ENCODE results near the gene SETSIP. TPM values are rescaled to one million over a fixed set of nuclear protein-coding genes. Genes with fewer than 3 reads are reported as not detected.
"Not testable (repeated sequence)": the region's sequence is repeated elsewhere in the genome, so short reads cannot be mapped to it uniquely, and the experiment has no call there.

SETSIP gene
- total and polyA plus RNA-seq, 3 donors from 2014 or later, result not detected

DNA sequence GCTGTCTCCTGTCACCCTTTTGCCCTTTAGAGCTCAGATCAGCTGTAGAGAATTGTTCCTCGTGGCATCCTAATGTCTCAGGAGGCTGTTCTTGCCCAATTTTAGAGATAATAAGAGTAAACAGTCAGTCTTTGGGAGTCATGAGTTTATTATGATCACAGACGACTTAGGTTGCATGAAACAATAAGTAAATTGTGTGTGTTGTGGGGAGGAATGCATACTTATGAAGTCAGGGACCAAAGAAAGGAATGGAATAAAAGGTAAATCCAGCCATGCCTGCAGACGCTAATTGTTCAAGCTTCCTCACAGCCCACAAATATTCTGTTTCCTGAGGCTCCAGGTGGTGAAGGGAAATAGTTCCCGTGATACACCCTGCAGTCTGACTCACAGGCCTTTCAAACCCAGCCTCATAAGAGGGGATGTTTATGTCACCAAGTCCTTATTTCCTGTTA lies 44.5 kb downstream of the SETSIP start:
- 26 to 31% methylated on average over 4 of the region's 4 CpGs for WGBS, 2 donors
- no peak for DNase-seq
- Histone ChIP-seq H3K36me3 (ENCODE audit: low read depth, missing control alignments) (no peaks in the 10 kb centered on the region), H3K27ac (no peak overlapping the region), H3K27me3 (no peaks in the 10 kb centered on the region), H3K4me1 (no peaks in the 10 kb centered on the region), H3K4me3 (no peak overlapping the region), H3K9me3 (no peaks in the 10 kb centered on the region)
- intact Hi-C loops (cut with DNase I; ENCODE audit: low total_unique reads), result no loop called here
- TF ChIP-seq, protein P1, sequence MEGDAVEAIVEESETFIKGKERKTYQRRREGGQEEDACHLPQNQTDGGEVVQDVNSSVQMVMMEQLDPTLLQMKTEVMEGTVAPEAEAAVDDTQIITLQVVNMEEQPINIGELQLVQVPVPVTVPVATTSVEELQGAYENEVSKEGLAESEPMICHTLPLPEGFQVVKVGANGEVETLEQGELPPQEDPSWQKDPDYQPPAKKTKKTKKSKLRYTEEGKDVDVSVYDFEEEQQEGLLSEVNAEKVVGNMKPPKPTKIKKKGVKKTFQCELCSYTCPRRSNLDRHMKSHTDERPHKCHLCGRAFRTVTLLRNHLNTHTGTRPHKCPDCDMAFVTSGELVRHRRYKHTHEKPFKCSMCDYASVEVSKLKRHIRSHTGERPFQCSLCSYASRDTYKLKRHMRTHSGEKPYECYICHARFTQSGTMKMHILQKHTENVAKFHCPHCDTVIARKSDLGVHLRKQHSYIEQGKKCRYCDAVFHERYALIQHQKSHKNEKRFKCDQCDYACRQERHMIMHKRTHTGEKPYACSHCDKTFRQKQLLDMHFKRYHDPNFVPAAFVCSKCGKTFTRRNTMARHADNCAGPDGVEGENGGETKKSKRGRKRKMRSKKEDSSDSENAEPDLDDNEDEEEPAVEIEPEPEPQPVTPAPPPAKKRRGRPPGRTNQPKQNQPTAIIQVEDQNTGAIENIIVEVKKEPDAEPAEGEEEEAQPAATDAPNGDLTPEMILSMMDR (IDR thresholded peaks at IDR 0.05), result no peak
- TF ChIP-seq POLR2A (IDR thresholded peaks at IDR 0.05), result no peak

DNA sequence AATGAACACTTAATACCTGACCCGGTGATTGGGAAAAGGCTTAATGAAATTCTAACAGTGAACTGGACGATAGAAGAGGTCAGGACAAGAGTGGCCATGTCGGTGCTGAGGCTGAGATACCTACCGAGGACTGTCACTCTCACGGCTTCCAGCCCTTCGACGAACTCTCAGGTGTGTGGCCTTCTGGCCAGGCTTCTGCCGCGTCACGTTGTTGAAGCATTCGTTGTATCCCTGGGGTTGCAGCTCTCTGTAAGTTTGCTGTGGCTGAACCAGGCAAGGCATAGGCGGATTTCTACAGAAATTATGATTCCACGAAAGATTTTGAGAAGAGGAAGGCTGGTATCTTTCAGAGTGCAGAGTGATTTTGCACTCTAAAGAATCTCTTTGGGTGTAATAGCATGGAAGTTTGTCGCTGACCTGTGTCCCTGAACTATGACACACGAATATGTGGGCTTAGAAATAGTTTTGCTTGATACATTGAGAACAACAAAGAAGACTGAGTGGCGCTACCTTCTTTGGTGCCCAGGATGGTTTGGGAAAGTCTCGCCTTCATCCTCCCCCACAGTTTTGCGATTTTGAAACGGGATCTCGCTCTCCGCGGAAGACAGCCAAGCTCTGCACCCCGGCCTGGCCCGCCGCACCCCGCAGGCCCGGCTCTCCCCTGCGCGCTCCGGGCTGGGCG lies 45.8 kb downstream of the SETSIP start:
- 32 to 39% methylated on average over 25 to 31 of the region's 31 CpGs for WGBS, 2 donors
- no peak overlapping the region for H3K27ac ChIP-seq

DNA sequence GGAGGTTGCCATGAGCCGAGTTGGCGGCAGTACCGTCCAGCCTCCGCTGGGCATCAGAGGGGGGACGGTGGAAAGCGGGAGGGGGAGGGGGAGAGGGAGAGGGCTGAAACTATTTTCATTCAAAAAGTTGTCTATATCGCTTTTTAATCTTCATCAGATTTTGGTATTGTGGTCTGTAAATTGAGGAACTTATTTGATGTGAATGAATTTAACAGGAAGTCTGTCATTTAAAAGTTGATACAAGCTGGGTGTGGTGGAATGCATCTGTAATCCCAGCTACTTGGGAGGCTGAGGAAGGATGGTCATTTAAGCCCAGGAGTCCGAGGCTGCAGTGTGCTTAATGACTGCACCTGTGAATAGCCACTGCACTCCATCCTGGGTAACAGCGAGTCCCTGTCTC lies 48.4 kb downstream of the SETSIP start:
- DNase-seq, result no peak
- Histone ChIP-seq H3K9me3 (no peaks in the 10 kb centered on the region), H3K4me1 (no peaks in the 10 kb centered on the region), H3K27ac (no peak overlapping the region), H3K36me3 (ENCODE audit: low read depth, missing control alignments) (no peaks in the 10 kb centered on the region), H3K4me3 (no peak overlapping the region), H3K27me3 (no peaks in the 10 kb centered on the region)
- 74 to 77% methylated on average over 9 of the region's 9 CpGs for WGBS, 2 donors
- intact Hi-C loops (cut with DNase I; ENCODE audit: low total_unique reads), result no loop called here
- TF ChIP-seq, protein P1 (IDR thresholded peaks at IDR 0.05), result no peak
- TF ChIP-seq POLR2A (IDR thresholded peaks at IDR 0.05), result no peak

More for the DNA sequence above, 45.8 kb downstream of the SETSIP start:
- intact Hi-C loops (cut with DNase I; ENCODE audit: low total_unique reads), result no loop called here
- no peak for DNase-seq
- Histone ChIP-seq H3K4me1 (no peaks in the 10 kb centered on the region), H3K9me3 (no peaks in the 10 kb centered on the region), H3K27me3 (no peaks in the 10 kb centered on the region), H3K36me3 (ENCODE audit: low read depth, missing control alignments) (no peaks in the 10 kb centered on the region), H3K4me3 (peak overlapping the region in 1 of 2 donors; percentile 53)
- TF ChIP-seq POLR2A (IDR thresholded peaks at IDR 0.05), result no peak
- TF ChIP-seq, protein P1 (IDR thresholded peaks at IDR 0.05), result no peak

DNA sequence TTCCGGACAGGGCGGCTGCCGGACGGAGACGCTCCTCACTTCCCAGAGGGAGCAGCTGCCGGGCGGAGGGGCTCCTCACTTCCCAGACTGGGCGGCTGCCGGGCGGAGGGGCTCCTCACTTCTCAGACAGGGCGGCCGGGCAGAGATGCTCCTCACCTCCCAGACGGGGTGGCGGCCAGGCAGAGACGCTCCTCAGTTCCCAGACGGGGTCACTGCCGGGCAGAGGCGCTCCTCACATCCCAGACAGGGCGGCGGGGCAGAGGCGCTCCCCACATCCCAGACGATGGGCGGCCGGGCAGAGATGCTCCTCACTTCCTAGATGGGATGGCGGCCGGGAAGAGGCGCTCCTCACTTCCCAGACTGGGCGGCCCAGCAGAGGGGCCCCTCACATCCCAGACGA lies 49.2 kb downstream of the SETSIP start:
- H3K36me3 ChIP-seq (ENCODE audit: low read depth, missing control alignments); intact Hi-C loops (cut with DNase I; ENCODE audit: low total_unique reads); DNase-seq; H3K27ac ChIP-seq; H3K27me3 ChIP-seq; H3K9me3 ChIP-seq; H3K4me1 ChIP-seq: not testable (repeated sequence)
- 86% methylated on average over 24 of the region's 29 CpGs; no CpG with 5 or more reads in 1 of the 2 donors for WGBS, 2 donors
- peak overlapping the region in 1 of 2 donors; percentile 26 for H3K4me3 ChIP-seq

Other genes with a start within 250 kb of the SETSIP start
- gene TGFBR3, start 189.3 kb downstream of the SETSIP start, total RNA-seq, result 10 to 100 TPM; 24.0 to 34.7 TPM
- gene TGFBR3, start 189.3 kb downstream of the SETSIP start, polyA plus RNA-seq (ENCODE audit: insufficient read depth, low read depth, low replicate concordance), result 37.2 TPM
- 100 to 1,000 TPM in 1 of 2 donors, 10 to 100 TPM in 1; 70.8 to 141 TPM for gene BRDT, start 126.0 kb downstream of the SETSIP start, total RNA-seq
- 97.4 TPM for gene BRDT, start 126.0 kb downstream of the SETSIP start, polyA plus RNA-seq (ENCODE audit: insufficient read depth, low read depth, low replicate concordance)
- 1 to 10 TPM; 1.1 to 2.0 TPM for gene EPHX4, start 45.4 kb downstream of the SETSIP start, total RNA-seq
- gene EPHX4, start 45.4 kb downstream of the SETSIP start, polyA plus RNA-seq (ENCODE audit: insufficient read depth, low read depth, low replicate concordance), result 1.9 TPM
- 10 to 100 TPM; 14.6 to 15.3 TPM for gene BTBD8, start 4.9 kb upstream of the SETSIP start, total RNA-seq
- 4.5 TPM for gene BTBD8, start 4.9 kb upstream of the SETSIP start, polyA plus RNA-seq (ENCODE audit: insufficient read depth, low read depth, low replicate concordance)
- gene C1orf146, start 142.5 kb upstream of the SETSIP start, total RNA-seq, result 1 to 10 TPM; 3.2 to 8.0 TPM
- gene C1orf146, start 142.5 kb upstream of the SETSIP start, polyA plus RNA-seq (ENCODE audit: insufficient read depth, low read depth, low replicate concordance), result 11.1 TPM
- gene GLMN, start 223.6 kb upstream of the SETSIP start, total RNA-seq, result 10 to 100 TPM; 12.8 to 14.2 TPM
- gene GLMN, start 223.6 kb upstream of the SETSIP start, polyA plus RNA-seq (ENCODE audit: insufficient read depth, low read depth, low replicate concordance), result 9.5 TPM
- 1 to 10 TPM; 5.8 to 6.1 TPM for gene RPAP2, start 223.6 kb upstream of the SETSIP start, total RNA-seq
- gene RPAP2, start 223.6 kb upstream of the SETSIP start, polyA plus RNA-seq (ENCODE audit: insufficient read depth, low read depth, low replicate concordance), result 14.5 TPM

All from testis (tissue), 3 donors.